NB4 (cell line): ENCODE data around the gene MEIOB.
A peak's percentile ranks its signal among the peaks of the same experiment; 100 is the strongest.

Source experiments
- DNase-seq: peaks from one replicate; pipeline ENCODE4 v3.0.0; 2010; ENCODE audit warnings: low read depth
- H3K4me3 ChIP-seq: one replicate; pipeline ENCODE4 v1.5.1; 2011; ENCODE audit warnings: mild to moderate bottlenecking, low read depth, low read length, moderate library complexity
- CTCF ChIP-seq: IDR thresholded peaks from one replicate; pipeline ENCODE4 v1.5.1; 2012; ENCODE audit warnings: low read depth, low read length
- MAX ChIP-seq: IDR thresholded peaks from 2 replicates; pipeline ENCODE4 v1.6.1; 2011; ENCODE audit warnings: low read depth, low read length
- MYC ChIP-seq: IDR thresholded peaks from 2 replicates; pipeline ENCODE4 v1.6.1; 2011; ENCODE audit warnings: low read depth, low read length
- POLR2A ChIP-seq: IDR thresholded peaks from 2 replicates; pipeline ENCODE4 v1.6.1; 2011; ENCODE audit warnings: mild to moderate bottlenecking; ENCODE audit not compliant: insufficient read length; ENCODE audit errors: extremely low read depth

MEIOB gene

GRCh38 chr16:1914084-1914608 is 42.2 kb upstream of the MEIOB start:
- H3K4me3 ChIP-seq: no peak overlapping the region
- DNase-seq: no peak
- no peak for TF ChIP-seq MYC
- TF ChIP-seq MAX: no peak
- no peak for TF ChIP-seq CTCF
- no peak for TF ChIP-seq POLR2A

GRCh38 chr16:1913327-1914083 is 41.5 kb upstream of the MEIOB start:
- TF ChIP-seq MAX (no peak), MYC (no peak), POLR2A (no peak), CTCF (no peak)
- DNase-seq: no peak
- H3K4me3 ChIP-seq: no peak overlapping the region

- no peak for DNase-seq
- H3K4me3 ChIP-seq: no peak overlapping the region
- TF ChIP-seq CTCF: no peak
- TF ChIP-seq POLR2A: no peak
Observed at GRCh38 chr16:1912215-1912543, 40.2 kb upstream of the MEIOB start.

GRCh38 chr16:1911467-1912214 is 39.7 kb upstream of the MEIOB start:
- TF ChIP-seq CTCF (no peak), MYC (no peak), MAX (no peak), POLR2A (no peak)
- no peak for DNase-seq

GRCh38 chr16:1909561-1910231 is 37.7 kb upstream of the MEIOB start:
- no peak overlapping the region for H3K4me3 ChIP-seq
- no peak for TF ChIP-seq CTCF
- TF ChIP-seq MAX: no peak
- TF ChIP-seq MYC: no peak
- TF ChIP-seq POLR2A: no peak
- DNase-seq: peak; percentile 54

More at GRCh38 chr16:1911467-1912214, 39.7 kb upstream of the MEIOB start:
- no peak overlapping the region for H3K4me3 ChIP-seq
